ENCODE measurements around the gene SPR. TPM values are rescaled to one million over a fixed set of nuclear protein-coding genes. Genes with fewer than 3 reads are reported as not detected.

The SPR gene
- total RNA-seq, 6 experiments from 2014 or later, result 48.6 to 90.2 (median 68.5) TPM

DNA sequence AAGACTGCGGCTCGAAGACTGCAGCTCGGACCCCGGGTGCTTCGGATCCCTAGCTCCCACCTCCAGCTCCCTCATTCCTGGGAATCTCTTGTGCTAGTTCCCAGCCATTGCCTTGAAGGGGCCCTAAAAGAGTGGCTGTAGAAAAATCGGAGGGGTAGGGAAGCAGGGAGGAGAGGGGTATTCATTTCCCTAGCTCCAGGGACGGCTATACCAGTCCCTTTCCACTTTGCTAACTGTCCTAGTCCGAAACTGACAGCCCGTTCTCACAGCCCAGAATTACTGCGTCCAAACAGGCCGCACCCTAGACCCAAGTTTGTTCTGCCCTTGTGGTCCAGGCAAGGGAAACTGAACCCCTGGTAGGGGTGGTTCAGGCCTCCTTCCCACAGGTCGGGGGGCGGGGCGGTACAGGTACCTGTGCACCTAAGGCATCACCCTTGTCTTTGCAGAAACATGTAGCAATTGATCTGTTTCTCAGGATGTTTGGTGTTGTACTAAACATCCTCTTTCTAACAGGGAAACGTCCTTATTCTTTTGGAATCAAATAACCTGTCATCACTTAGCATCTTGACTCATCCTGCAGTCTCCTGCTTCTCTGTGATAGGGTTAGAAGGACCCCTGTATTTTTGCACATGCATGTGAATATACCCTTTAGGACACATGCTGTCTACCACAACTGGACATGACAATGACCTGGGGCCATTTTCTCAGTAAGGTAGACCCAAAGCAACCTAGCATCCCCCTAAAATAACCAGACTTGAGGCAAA is 34.1 kb downstream of the SPR start:
- Histone ChIP-seq H3K4me3 (no peak overlapping the region), H3K27ac (no peak overlapping the region), H3K36me3 (no peaks in the 10 kb centered on the region), H3K4me1 (peaks cover 0 to 27% (median 8%) of the 10 kb centered on the region in 4 donors), H3K9me3 (no peaks in the 10 kb centered on the region), H3K27me3 (peaks cover 28 to 63% of the 10 kb centered on the region in 2 donors)
- 10% methylated on average over 4 of the region's 15 CpGs for WGBS (ENCODE audit: insufficient coverage, low coverage, low lambda C conversion rate, missing lambda C conversion rate)
- no peak for DNase-seq
- ATAC-seq, result no peak
- intact Hi-C loops (cut with DNase I), result no loop called here
- TF ChIP-seq POLR2A (IDR thresholded peaks at IDR 0.05), result no peak
- TF ChIP-seq, protein P1, sequence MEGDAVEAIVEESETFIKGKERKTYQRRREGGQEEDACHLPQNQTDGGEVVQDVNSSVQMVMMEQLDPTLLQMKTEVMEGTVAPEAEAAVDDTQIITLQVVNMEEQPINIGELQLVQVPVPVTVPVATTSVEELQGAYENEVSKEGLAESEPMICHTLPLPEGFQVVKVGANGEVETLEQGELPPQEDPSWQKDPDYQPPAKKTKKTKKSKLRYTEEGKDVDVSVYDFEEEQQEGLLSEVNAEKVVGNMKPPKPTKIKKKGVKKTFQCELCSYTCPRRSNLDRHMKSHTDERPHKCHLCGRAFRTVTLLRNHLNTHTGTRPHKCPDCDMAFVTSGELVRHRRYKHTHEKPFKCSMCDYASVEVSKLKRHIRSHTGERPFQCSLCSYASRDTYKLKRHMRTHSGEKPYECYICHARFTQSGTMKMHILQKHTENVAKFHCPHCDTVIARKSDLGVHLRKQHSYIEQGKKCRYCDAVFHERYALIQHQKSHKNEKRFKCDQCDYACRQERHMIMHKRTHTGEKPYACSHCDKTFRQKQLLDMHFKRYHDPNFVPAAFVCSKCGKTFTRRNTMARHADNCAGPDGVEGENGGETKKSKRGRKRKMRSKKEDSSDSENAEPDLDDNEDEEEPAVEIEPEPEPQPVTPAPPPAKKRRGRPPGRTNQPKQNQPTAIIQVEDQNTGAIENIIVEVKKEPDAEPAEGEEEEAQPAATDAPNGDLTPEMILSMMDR (IDR thresholded peaks at IDR 0.05), result no peak

GRCh38 chr2:72921853-72922252 is 34.6 kb downstream of the SPR start:
- intact Hi-C loops (cut with DNase I), result no loop called here
- 71% methylated on average over 1 of the region's 1 CpG for WGBS (ENCODE audit: insufficient coverage, low coverage, low lambda C conversion rate, missing lambda C conversion rate)
- Histone ChIP-seq H3K27me3 (peaks cover 34 to 63% of the 10 kb centered on the region in 2 donors), H3K9me3 (no peaks in the 10 kb centered on the region), H3K4me3 (no peak overlapping the region), H3K36me3 (no peaks in the 10 kb centered on the region), H3K27ac (no peak overlapping the region), H3K4me1 (peaks cover 0 to 21% (median 5%) of the 10 kb centered on the region in 4 donors)
- TF ChIP-seq, protein P1 (IDR thresholded peaks at IDR 0.05), result no peak
- TF ChIP-seq POLR2A (IDR thresholded peaks at IDR 0.05), result no peak
- ATAC-seq, result no peak
- no peak for DNase-seq

- no peaks in the 10 kb centered on the region for H3K36me3 ChIP-seq
- intact Hi-C loops (cut with DNase I), result no loop called here
- H3K27me3 ChIP-seq, result peaks cover 35 to 52% of the 10 kb centered on the region in 2 donors
- H3K27ac ChIP-seq, result no peak overlapping the region
- DNase-seq, result no peak
- no peaks in the 10 kb centered on the region for H3K9me3 ChIP-seq
- peaks cover 0 to 6% (median 0%) of the 10 kb centered on the region in 4 donors for H3K4me1 ChIP-seq
- WGBS (ENCODE audit: insufficient coverage, low coverage, low lambda C conversion rate, missing lambda C conversion rate), result 17% methylated on average over 17 of the region's 36 CpGs
- no peak overlapping the region for H3K4me3 ChIP-seq
- TF ChIP-seq POLR2A (IDR thresholded peaks at IDR 0.05), result no peak
- TF ChIP-seq, protein P1 (IDR thresholded peaks at IDR 0.05), result no peak
- ATAC-seq, result peak in 1 of 4 donors; percentile 4
These were observed 36.7 kb downstream of the SPR start for GRCh38 chr2:72923833-72924352.

- ATAC-seq, result peak; percentile 14 to 33 (median 25)
- WGBS (ENCODE audit: insufficient coverage, low coverage, low lambda C conversion rate, missing lambda C conversion rate), result 5% methylated on average over 19 of the region's 61 CpGs
- no peak overlapping the region for H3K27ac ChIP-seq
- TF ChIP-seq POLR2A (IDR thresholded peaks at IDR 0.05), result no peak
- TF ChIP-seq, protein P1 (IDR thresholded peaks at IDR 0.05), result no peak
- H3K4me3 ChIP-seq, result no peak overlapping the region
- peaks cover 30 to 48% of the 10 kb centered on the region in 2 donors for H3K27me3 ChIP-seq
- H3K9me3 ChIP-seq, result no peaks in the 10 kb centered on the region
- intact Hi-C loops (cut with DNase I), result no loop called here
- DNase-seq, result no peak
- H3K4me1 ChIP-seq, result peaks cover 0 to 6% (median 0%) of the 10 kb centered on the region in 4 donors
- no peaks in the 10 kb centered on the region for H3K36me3 ChIP-seq
These were observed 37.4 kb downstream of the SPR start for GRCh38 chr2:72924353-72925240.

All from right lobe of liver (tissue), 6 donors.